GM19395 (cell line): ENCODE results near the gene SNX4.
"Not testable (repeated sequence)": the region's sequence is repeated elsewhere in the genome, so short reads cannot be mapped to it uniquely, and the experiment has no call there.

Experiments used
- ATAC-seq: cut with Tn5 transposase; IDR thresholded peaks from one replicate; pipeline ENCODE4 v1.9.1; 2021; ENCODE audit warnings: mild to moderate bottlenecking, moderate library complexity; ENCODE audit not compliant: unreplicated experiment

SNX4 gene

DNA sequence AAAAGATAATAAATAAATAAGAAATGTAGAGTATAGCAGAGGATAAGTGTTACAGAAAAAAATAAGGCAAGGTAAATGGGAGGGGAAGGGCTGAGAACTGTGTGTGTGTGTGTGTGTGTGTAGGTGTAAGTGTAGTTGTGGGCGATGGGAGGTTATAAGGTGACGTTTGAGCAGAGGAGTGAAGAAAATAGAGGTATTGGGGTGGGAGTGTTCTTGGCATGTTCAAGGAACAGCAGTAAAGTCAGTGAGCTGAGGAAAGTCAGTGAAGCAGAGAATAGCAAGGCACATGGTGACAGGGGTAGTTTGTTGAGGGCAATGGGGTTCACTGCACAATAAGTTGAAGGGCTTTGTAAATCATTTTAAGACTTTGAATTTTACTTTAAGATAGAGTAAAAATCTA is 113.9 kb downstream of the SNX4 start:
- no peak for ATAC-seq

- not testable (repeated sequence) for ATAC-seq
Measured at GRCh38 chr3:125405515-125405914, 114.5 kb downstream of the SNX4 start.

DNA sequence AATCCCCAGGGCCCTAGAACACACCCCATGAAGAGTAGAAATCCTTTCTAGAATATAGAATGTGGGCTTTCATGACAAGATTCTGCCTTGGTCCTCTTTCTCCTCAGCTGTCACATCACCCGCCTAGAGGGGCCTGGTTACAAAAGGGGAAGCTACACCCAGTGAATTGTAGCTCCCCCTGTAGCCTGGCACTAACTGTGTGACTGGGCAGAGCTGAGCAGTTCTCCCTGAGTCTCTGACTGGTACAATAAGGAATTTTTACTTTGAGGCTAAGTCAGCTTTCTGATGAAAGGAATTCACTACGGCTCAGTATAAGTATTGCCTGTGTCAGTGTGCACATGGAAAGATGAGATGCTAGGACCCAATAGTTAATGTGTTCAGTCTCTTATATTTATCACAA is 116.2 kb downstream of the SNX4 start:
- no peak for ATAC-seq

- no peak for ATAC-seq
Measured at GRCh38 chr3:125402639-125403038, 117.4 kb downstream of the SNX4 start.

DNA sequence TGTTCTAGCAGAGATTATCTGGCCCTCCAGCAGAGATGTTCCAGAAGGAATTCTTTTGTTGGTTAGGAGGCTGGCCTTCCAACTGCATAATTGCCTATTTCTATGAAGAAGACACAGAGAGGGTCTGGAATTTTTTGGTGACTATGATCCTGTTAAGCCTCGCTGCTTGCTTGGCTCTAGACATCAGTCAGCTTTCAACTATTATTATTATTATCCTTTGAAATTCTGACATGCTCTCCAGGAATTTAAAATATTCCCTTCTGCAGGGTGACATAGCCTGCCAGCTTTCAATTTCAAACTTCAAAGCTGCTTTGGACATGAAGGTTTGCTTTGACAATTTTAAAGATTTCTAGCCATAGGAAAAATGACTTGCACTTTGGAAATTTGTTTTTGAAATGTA is 118.6 kb downstream of the SNX4 start:
- no peak for ATAC-seq

GRCh38 chr3:125398952-125399351 is 121.0 kb downstream of the SNX4 start:
- no peak for ATAC-seq
